HS-5 (cell line): Measurements from ENCODE around the gene SERPINB10.

Source experiments
- DNase-seq: peaks from one replicate; pipeline ENCODE4 v3.0.0-alpha.2; 2012; ENCODE audit warnings: low read depth

The SERPINB10 gene

DNA sequence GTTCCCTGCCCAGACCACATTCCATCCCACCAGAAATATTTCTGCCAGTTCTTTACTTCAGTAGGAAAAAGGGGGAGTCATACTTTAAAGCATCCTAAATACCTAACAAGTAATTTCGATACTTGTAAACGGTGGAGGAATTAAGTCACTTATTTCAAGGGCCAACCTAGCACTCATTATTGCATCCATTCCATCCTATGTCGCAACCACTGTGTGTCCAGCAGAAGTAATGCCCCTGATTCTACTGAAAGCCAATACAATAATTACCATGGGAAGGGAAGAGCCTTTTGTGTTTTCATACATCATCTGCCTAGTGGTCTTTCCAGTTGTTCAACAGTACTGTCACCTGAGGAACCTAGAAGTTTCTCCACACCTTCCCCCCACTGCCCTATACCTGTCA lies 74.6 kb downstream of the SERPINB10 start:
- no peak for DNase-seq
